Type B pancreatic cell (in vitro differentiated cells): ENCODE data around the gene DCDC1. TPM values are rescaled to one million over a fixed set of nuclear protein-coding genes. Genes with fewer than 3 reads are reported as not detected.

Experiments used
- DNase-seq: peaks from one replicate; pipeline ENCODE4 v3.0.0; 2021; ENCODE audit warnings: mixed read lengths; ENCODE audit not compliant: unreplicated experiment; ENCODE audit errors: extremely low spot score
- H3K27ac Mint-ChIP-seq: 2 replicates; pipeline ENCODE4 v1.8.0; 2021; ENCODE audit warnings: mild to moderate bottlenecking, mixed read lengths
- H3K27me3 Mint-ChIP-seq: 2 replicates; pipeline ENCODE4 v1.8.0; 2021; ENCODE audit warnings: mixed read lengths
- H3K36me3 Mint-ChIP-seq: 2 replicates; pipeline ENCODE4 v1.8.0; 2021; ENCODE audit warnings: mixed read lengths
- H3K4me1 Mint-ChIP-seq: one replicate; pipeline ENCODE4 v1.8.0; 2021; ENCODE audit warnings: mixed read lengths; ENCODE audit not compliant: unreplicated experiment
- H3K4me3 Mint-ChIP-seq: 2 replicates; pipeline ENCODE4 v1.8.0; 2021; ENCODE audit warnings: mild to moderate bottlenecking, mixed read lengths
- H3K9me3 Mint-ChIP-seq: 2 replicates; pipeline ENCODE4 v1.8.0; 2021; ENCODE audit warnings: mixed read lengths
- CTCF ChIP-seq: fragments of 200-600 bp; sonication (generic); conservative IDR thresholded peaks from 2 replicates; pipeline ENCODE4 v1.5.0; 2021; ENCODE audit warnings: antibody characterized with exemption, mild to moderate bottlenecking
- total RNA-seq: library from RNA; stranded (reverse); gene quantifications from 2 replicates; pipeline ENCODE4 v1.2.1, GENCODE V29; 2021; ENCODE audit warnings: low replicate concordance

Gene DCDC1
- total RNA-seq, 1 donor from 2014 or later, result 4.8 TPM

GRCh38 chr11:30814737-30815136 is 554.8 kb downstream of the DCDC1 start:
- no peaks in the 10 kb centered on the region for H3K27me3 Mint-ChIP-seq
- peaks cover 4% of the 10 kb centered on the region for H3K4me1 Mint-ChIP-seq
- no peak for DNase-seq
- H3K9me3 Mint-ChIP-seq, result peaks cover 3% of the 10 kb centered on the region
- no peak overlapping the region for H3K4me3 Mint-ChIP-seq
- no peaks in the 10 kb centered on the region for H3K36me3 Mint-ChIP-seq
- H3K27ac Mint-ChIP-seq, result no peak overlapping the region
- no peak for TF ChIP-seq CTCF

Other genes starting within 250 kb of the DCDC1 start
- 15.4 and 21.3 TPM in 2 replicates for gene DNAJC24, start 121 bp upstream of the DCDC1 start, total RNA-seq
- 27.7 and 35.2 TPM in 2 replicates for gene IMMP1L, start 139.9 kb upstream of the DCDC1 start, total RNA-seq
- 15.1 and 21.7 TPM in 2 replicates for gene ELP4, start 140.0 kb upstream of the DCDC1 start, total RNA-seq